CD4-positive, alpha-beta T cell treated with Interferon gamma for 1 hour (primary cell): Measurements from ENCODE around the gene RFC2.
A peak's percentile ranks its signal among the peaks of the same experiment; 100 is the strongest.
"Not testable (repeated sequence)": the region's sequence is repeated elsewhere in the genome, so short reads cannot be mapped to it uniquely, and the experiment has no call there.

Experiments
- DNase-seq: peaks from one replicate; pipeline ENCODE4 v3.0.0-alpha.2; 2020

The RFC2 gene

DNA sequence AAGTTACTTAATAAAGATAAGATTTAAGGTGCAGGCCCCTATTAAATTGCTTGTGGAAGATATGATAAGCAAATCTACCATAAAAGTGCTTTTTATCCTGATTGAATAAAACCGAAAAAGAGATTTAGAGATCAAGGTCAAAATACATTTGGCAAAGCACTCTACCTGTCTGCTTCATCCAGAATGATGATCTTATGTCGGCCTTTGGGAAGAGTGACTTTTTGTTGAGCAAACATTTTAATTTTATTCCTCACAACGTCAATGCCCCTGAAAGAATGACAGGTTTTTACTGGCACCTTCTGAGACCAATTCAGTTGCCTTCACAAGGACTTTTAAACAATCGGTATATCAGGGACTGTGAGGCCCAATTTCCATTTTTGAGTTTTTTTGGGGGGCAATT, 7.7 kb downstream of the RFC2 start:
- DNase-seq, result no peak

DNA sequence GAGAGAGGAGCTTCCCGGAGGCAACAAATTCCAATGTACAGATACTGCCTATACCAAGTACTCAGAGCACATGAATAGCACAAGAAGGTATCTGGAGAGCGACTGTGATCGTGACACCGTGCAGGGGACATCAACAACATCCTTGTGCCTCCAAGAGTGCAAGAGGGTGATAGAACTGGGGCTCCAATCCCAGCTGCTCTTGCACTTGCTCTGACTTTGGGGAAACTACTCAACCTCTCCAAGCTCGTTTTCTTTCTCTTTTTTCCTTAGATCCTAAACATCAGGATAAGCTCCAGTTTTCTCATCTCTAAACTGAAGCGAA, 12.1 kb downstream of the RFC2 start:
- DNase-seq, result no peak

DNA sequence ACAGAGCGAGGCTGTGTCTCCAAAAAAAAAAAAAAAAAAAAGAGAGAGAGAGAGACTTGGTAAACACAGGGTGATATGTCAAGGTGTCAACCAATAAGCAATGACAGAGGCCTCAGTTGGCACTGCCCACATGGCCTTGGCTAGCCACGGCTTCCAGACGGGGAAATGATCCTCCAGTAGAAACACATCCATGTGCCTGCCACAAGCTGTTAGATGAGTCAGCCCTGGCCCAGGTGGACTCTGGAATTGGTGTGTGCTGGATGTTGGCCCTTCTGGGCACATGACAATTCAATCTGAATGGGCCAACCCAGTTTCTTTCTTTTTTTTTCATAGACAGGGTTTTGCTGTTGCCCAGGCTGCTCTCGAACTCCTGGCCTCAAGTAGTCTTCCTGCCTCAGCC, 13.7 kb downstream of the RFC2 start:
- DNase-seq, result no peak

DNA sequence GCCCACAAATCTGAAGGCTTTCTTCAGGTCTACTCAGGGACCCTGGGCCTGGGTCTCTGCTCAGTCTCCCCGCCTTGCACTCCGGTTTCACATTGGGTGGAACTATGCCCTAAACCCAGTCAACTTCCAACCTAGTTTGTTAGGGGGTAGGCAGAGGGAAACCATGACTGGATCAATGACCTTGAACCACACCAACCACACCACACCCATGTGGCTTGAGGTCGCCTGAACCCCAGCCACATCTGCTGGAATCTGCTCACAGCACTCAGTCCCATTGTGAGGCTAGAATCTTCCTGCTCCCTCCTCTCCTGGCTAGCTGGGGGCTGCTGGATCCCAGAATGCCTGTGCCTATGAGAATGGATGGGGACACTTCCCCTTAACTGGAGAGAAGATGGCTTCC, 17.9 kb downstream of the RFC2 start:
- DNase-seq, result no peak

DNA sequence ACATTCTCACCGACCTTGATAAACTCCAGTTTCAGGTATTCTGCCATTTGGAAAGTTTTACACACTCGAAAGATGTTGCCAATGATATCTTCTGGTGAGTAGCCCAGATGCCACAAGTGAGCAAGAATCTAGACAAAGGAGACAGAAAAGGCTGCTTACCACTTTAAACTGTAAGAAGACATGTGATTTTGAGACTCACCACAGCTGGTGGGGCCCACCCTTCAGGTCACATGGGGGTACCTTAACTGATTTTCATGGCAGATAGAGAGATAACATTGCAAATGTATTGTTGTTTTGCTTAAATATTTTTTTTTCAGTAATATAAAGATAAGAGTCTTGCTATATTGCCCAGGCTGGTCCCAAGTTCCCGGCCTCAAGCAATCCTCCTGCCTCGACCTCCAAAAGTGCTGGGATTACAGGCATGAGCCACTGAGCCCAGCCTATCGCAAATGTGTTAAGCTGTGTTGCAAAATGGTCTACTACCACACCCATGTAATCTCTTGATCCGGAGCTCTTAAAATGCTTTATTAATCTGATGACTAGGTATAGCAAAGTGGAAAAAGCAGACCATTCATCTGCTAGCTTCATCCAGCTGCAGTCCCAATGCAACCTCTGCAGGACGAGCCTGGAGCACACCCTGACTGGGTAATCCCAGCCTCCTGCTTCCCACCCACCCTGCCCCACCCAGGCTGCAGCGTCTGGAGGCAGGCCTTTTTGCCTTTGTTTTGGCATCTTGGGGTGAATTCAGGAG, 18.5 kb downstream of the RFC2 start:
- no peak for DNase-seq

DNA sequence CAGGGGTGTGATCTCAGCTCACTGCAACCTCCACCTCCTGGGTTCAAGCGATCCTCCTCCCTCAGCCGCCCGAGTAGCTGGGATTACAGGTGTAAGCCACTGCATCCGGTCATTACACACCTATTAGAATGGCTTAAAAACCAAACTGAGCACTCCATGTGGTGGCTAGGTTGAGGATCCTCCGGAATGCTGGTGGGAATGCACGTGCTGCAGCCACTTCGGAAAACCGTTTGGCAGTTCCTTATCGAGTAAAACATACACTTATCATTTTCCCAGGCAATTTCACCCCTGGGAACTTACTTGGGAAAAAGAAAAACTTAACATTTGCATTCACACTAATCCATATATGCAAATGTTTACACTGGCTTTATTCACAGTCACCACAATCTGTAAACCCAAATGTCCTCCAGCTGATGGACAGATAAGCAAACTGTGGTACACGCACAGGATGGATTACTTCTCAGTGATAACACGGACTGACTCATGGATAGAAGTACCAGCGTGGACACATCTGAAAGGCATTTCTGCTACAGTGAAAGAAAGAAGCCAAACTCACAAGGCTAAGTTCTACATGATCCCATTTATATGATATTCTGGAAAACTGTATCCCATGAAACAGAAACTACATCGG, 20.4 kb downstream of the RFC2 start:
- no peak for DNase-seq

DNA sequence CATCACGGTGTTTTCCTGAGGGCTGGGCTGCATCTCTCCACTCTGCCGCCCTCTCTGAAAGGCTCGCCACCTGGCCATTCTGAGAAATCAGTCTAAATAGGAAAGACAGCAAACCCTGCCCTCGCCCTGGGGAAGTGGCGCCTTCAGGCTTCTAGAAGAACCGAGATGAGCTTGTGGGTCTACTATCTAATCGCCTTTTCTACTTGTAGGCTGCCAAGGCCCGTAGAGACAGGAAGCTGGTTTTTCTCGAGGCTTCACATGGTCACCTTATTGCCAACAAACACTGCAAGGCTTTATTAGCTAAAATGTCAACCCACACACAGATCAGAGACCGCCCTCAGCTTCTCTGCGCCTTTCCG, 23.0 kb downstream of the RFC2 start:
- peak; percentile 62 for DNase-seq

DNA sequence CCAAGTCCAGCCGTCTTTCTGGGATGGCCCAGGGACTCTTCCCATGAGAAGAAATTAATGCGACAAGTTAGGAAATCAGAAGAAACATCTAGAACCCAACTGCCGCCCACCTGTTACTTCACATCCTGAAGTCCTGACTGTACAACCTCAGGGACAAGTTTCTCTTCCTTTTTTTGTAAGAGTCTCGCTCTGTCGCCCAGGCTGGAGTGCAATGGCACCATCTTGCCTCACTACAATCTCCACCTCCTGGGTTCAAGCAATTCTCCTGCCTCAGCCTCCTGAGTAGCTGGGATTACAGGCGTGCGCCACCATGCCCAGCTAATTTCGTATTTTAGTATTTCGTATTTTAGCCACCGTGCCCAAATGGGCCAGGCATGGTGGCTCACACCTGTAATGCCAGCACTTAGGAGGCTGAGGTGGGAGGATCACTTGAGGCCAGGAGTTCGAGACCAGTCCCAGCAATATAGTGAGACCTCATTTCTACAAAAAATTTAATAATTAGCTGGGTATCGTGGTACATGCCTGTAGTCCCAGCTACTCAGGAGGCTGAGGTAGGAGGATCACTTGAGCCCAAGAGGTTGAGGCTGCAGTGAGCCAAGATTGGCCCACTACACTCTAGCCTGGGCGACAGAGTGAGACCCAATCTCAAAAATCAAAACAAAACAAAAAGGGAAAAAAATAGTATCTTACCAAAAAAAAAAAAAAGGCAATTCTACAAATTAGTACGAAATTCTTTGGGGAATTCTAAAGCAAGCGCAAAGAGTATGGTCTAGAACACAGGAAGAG, 23.6 kb downstream of the RFC2 start:
- peak; percentile 33 for DNase-seq

DNA sequence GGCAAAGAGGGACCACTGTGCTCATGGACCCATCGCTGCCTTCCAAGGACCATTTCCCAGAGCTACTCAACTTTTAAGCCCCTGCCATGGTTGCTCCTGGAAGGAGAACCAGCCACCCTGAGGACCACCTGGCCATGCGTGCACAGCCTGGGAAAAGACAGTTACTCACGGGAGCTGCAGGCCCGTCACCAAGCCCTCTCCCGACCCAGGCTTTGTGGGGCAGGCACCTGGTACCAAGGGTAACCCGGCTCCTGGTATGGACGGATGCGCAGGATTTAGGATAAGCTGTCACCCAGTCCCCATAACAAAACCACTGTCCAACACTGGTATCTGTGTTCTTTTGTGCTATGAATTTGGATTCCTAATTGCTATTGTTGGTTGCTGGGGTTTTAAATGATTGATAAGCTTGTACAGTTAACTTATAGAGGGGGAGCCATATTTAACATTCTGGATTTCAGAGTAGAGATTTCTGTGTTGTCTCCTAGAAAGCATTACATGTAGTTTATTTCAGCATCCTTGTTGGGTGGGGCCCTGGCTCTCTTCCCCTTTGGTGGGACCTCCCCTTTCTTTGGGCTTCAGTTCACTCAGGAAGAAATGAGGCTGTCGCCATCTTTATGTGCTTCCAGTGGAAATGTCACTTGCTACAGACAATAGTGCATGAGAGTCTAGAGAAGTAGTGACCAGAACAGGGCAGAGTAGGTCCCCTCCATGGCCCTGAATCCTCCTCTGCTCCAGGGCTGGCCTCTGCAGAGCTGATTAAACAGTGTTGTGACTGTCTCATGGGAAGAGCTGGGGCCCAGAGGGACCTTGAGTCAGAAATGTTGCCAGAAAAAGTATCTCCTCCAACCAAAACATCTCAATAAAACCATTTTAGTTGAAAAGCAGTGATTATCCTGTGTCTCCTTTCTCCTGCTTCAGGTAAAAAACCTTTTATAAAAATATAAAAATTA, 25.0 kb downstream of the RFC2 start:
- DNase-seq, result no peak

DNA sequence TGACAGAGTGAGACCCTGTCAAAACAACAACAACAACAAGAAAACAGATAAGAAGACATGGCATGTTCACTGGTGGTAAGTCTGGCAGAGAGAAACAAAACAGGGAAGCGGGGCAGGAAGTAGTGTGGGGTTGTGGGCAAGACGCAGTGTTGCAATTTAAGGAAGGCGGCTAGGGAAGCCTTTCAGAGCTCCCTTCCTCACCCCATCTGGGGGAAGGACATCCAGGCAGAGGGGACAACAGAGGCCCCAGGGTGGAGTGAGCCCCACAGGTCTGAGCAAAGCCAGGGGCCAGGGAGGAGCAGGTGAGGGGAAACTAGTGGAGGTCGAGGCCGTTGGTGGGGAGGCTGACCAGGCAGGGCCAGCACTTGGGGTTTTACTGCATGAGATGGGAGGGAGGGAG, 27.6 kb downstream of the RFC2 start:
- peak; percentile 33 for DNase-seq

DNA sequence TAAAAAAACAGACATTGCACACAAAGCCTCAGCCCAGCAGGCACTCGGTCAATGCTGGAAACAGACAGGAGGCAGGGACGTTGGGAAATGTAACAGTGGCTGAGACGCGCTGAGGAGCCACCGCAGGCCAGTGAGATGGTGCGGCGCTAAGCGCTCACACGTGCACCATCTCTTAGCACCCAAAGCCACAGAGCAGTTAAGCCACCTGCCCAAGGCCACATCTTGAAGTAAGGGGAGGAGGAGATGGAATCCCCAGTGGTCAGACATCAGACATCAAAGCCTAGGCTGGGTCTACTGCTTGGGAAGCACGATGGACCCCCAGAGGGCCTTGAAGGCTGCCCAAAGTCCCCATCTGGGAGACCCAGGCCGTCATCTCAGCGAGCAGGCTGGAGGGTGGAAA, 28.8 kb downstream of the RFC2 start:
- no peak for DNase-seq

DNA sequence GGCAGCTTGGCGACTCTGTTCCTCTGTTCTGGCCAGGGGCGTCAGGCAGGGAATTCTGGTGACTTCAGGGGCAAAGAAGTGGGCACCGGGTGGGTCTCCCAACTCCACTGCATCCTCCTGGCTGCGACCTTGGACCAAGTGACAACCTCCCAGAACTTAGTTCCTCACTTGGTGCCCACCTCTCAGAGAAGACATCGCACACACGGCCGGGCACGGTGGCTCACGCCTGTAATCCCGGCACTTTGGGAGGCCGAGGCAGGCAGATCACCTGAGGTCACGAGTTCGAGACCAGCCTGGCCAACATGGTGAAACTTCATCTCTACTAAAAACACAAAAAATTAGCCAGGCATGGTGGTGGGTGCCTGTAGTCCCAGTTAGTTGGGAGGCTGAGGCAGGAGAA, 29.3 kb downstream of the RFC2 start:
- not testable (repeated sequence) for DNase-seq

DNA sequence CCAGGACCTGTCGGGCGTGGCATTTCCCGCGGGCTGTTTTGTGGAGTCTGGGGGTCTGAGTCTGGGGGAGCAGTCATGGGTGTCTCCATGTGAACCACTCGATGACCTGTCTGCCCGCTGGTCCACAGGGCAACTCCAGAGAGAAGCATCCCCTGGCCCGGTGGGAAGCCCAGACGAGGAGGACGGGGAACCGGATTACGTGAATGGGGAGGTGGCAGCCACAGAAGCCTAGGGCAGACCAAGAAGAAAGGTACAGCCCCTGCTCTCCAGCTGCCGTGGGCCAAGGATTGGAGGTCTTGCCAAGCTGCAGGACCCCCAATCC, 29.7 kb downstream of the RFC2 start:
- no peak for DNase-seq

DNA sequence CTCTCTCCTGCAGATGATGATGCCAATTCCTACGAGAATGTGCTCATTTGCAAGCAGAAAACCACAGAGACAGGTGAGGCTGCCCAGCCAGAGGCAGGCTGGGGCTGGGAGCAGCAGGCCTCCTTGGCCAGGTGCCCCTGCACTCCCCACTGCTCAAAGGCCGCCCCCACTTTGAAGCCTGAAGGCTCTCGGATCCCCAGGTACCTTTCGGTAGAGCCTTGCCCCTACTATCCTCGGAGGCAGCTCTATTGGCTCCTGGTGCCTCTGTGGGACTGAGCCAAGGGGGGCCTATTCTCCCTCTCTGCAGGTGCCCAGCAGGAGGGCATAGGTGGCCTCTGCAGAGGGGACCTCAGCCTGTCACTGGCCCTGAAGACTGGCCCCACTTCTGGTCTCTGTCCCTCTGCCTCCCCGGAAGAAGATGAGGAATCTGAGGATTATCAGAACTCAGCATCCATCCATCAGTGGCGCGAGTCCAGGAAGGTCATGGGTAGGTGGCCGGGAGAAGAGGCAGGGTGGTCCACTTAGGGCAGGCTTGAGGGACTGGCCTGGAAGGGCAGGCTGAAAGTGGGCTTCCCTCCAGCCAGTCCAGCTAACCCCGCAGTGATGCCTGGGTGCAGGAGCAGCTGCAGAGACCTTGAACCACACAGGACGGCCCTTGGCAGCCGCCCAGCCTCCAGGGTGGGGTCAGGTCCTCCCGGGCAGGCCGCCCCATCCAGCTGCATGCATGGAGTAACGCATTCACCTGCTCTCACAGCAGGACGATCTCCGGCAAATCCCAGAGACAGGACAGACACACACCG, 30.3 kb downstream of the RFC2 start:
- no peak for DNase-seq

DNA sequence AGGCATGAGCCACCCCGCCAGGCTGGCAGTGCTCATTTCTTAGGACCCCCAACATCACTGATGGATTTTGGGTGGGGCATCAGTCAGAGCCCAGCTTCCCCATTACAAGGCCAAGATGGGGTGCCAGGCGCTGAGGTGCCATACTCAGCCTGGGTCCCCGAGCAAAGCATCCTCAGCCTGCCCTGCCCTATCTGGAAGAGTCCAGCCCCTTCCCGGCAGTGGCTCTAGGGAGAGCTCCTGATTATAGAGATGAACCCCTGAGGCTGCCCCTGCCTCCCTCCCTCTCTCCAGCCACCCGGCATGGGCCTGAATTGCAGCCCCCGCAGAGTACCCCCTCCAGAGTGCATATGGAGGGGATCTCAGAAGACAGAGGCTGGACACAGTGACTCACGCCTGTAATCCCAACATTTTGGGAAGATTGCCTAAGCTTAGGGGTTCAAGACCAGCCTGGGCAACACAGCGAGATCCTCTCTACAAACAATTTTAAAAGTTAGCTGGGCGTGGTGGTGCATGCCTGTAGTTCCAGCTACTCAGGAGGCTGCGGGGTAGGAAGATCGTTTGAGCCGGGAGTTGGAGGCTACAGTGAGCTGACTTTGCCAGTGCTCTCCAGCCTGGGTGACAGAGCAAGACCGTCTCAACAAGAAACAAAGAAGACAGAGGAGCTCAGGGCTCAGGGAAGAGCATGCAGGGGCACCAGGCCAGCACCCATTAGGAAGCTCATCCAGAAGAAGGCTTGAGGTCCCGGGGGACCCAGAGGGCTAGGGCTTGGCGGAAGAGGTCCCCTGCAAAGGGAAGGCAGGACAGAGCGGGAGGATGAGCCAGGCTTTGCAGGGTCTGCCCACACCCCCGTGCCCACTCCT, 31.1 kb downstream of the RFC2 start:
- DNase-seq, result no peak

DNA sequence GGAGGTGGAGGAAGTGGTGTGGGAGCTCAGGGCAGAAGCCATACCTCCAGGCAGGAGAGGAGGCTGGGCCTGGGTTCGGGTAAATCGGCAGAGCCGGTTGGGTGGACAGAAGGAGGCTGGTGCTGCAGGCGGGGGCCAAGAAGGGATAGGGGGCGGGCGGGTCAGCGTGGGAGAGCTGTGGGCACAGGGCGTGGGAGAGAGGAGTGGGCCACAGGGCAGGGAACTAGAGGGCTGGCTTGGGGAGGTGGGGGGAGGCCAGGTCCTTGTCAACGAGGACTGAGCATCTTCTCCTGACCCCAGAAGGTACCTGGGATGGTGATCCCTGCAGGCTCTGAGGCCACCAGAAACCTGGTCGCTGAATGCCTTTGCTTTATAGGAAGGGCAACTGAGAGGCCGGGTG, 32.5 kb downstream of the RFC2 start:
- no peak for DNase-seq

DNA sequence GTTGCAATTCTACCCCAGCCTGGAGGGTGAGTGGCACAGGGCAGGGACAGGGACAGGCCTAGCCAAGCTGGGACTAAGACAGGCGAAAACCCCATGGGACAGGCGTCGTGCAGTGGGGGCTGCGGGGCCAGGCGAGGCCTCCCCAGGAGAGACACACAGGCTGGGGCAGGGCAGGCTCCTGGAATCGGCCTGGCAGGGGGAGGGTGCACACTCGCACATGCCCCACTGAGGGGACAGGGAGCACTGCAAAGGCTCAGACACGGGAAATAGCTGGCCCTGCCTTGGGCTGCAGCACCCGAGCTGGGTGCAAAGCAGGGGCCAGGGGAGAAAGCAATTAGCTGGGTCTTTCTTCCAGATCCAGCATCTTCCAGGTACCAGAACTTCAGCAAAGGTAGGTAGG, 34.0 kb downstream of the RFC2 start:
- DNase-seq, result no peak

DNA sequence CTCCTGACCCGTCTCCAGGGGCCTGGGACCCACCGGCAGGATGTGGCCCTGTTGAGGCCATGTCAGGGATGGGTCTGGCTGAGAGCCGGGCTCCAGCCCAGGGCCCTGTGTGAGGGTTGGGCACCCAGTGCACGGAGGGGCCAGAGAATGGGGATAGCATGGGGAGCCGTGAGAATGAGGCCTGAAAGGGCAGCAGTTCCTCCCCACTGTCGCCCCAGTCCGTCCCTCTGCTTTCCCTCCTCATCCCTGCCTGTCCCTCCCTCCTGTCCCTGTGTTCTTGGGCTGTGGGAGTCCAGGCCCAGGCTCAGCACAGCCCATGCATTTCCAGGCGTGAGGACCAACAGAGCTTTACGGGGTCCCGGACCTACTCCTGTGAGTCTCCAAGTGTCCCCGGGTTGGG, 34.8 kb downstream of the RFC2 start:
- DNase-seq, result no peak

DNA sequence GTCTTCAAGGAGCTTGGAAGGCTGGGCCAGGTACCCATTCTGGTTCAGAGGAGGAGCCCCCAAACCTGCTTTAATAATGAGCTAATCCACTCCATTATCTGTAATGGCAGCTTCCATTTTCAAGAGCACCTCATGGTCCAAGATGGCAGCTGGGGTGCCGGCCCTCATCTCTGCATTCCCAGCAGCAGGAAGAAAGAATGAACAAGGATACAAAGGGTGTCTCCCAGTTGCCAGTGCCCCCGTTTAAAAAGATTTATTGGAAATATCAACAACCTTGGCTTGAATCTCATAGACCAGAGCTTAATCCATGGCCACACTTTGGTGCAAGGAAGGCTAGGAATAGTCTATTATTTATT, 35.9 kb downstream of the RFC2 start:
- DNase-seq, result no peak

DNA sequence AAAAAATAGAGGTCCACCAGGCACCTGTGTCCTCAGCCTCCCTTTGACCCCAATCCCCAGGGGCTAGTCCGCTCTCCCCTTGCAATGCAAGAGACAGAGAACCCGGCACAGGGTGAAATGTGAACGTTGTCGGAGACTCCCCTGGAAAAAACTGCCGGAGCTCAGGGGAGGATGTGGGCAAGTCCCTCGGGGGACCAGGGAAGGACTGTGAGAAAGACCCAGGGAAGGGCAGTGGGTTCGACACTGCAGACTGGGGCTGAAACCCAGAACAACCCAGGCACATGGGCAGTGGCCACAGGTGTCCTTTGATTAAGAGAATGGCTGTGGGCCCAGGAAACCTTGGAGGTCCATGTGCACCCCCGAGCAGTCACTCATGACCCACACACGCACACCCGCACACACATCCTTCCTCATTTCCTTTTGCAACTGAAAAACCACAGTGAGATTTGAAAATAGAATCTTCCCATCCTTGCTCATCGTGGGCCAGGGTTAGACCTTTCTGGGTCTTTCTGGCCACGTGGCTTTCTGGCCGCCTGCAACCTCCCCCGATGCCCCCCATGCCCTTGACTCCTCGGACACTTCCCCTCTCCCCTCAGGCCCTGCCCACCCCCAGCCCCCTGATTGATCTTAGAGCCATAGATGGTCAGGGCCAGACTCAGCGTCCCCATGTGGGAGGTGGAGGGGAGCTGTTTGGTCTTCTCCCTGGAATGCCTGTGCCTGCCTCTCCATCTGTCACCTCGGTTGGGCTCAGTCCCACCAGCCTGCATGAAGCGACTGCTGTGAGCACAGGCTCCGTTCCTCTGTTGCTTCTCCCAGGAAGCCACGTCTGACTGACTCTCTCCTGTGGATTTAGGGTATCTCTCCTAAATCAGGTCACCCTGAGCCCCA, 36.5 kb downstream of the RFC2 start:
- DNase-seq, result peak; percentile 42

DNA sequence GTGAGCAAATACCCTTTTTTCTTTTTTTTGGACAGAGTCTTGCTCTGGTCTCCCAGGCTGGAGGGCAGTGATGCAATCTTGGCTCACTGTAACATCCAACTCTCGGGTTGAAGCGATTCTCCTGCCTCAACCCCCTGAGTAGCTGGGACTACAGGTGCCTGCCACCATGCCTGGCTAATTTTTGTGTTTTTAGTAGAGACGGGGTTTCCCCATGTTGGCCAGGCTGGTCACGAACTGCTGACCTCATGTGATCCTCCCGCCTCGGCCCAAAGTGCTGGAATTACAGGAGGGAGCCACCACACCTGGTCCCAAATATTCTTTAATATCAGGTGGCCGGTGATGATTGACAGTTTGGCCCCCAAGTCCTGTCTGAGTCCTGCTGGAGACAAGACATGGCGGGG, 37.8 kb downstream of the RFC2 start:
- DNase-seq, result no peak
